ENCODE data around the gene AP1M1.
"Not testable (repeated sequence)": the region's sequence is repeated elsewhere in the genome, so short reads cannot be mapped to it uniquely, and the experiment has no call there.

Gene AP1M1

GRCh38 chr19:16265890-16266585 is 68.3 kb downstream of the AP1M1 start:
- no peak for DNase-seq

- DNase-seq, result no peak
Observed at GRCh38 chr19:16266586-16266942, 68.9 kb downstream of the AP1M1 start.

- no peak for DNase-seq
Observed at GRCh38 chr19:16268676-16269319, 71.1 kb downstream of the AP1M1 start.

- no peak for DNase-seq
Observed at GRCh38 chr19:16272945-16273344, 75.2 kb downstream of the AP1M1 start.

- DNase-seq, result no peak
Observed at GRCh38 chr19:16274447-16274846, 76.7 kb downstream of the AP1M1 start.

- no peak for DNase-seq
Observed at GRCh38 chr19:16280306-16280705, 82.6 kb downstream of the AP1M1 start.

- no peak for DNase-seq
Observed at GRCh38 chr19:16281743-16282142, 84.0 kb downstream of the AP1M1 start.

- DNase-seq, result no peak
Observed at GRCh38 chr19:16283210-16284061, 85.7 kb downstream of the AP1M1 start.

- DNase-seq, result no peak
Observed at GRCh38 chr19:16284505-16284904, 86.8 kb downstream of the AP1M1 start.

GRCh38 chr19:16285079-16285478 is 87.4 kb downstream of the AP1M1 start:
- not testable (repeated sequence) for DNase-seq

- peak; percentile 19 to 65 (median 42) for DNase-seq
Observed at GRCh38 chr19:16285769-16286498, 88.2 kb downstream of the AP1M1 start.

GRCh38 chr19:16288544-16288943 is 90.8 kb downstream of the AP1M1 start:
- DNase-seq, result no peak

GRCh38 chr19:16289594-16289993 is 91.9 kb downstream of the AP1M1 start:
- no peak for DNase-seq

GRCh38 chr19:16290692-16291091 is 93.0 kb downstream of the AP1M1 start:
- DNase-seq, result no peak

GRCh38 chr19:16293118-16294091 is 95.7 kb downstream of the AP1M1 start:
- peak in 2 of 3 experiments; percentile 10 to 28 for DNase-seq

- no peak for DNase-seq
Observed at GRCh38 chr19:16295057-16295456, 97.3 kb downstream of the AP1M1 start.
